Esophagus muscularis mucosa (tissue), 4 donors: ENCODE results near the gene TGFB1I1. TPM values are rescaled to one million over a fixed set of nuclear protein-coding genes. Genes with fewer than 3 reads are reported as not detected.

Experiments
- DNase-seq: peaks from one replicate; pipeline ENCODE4 v3.0.0-alpha.2; 2017; ENCODE audit errors: extremely low spot score
- H3K27ac ChIP-seq, 4 donors: fragments of 200-600 bp; sonication (generic); replicated peaks in 1 of 4; 1 replicate in 3 of 4; 2 replicates in 1 of 4; pipeline ENCODE4 v1.5.1; 2016 to 2019; ENCODE audit warnings: mild to moderate bottlenecking in 1 of 4
- H3K27me3 ChIP-seq, 4 donors: fragments of 200-600 bp; sonication (generic); one replicate each; pipeline versions ENCODE4 v1.5.1 to v1.6.0; 2016 to 2019
- H3K36me3 ChIP-seq, 4 donors: fragments of 200-600 bp; sonication (generic); one replicate each; pipeline ENCODE4 v1.5.1; 2016 to 2019
- H3K4me1 ChIP-seq, 4 donors: fragments of 200-600 bp; sonication (generic); one replicate each; pipeline ENCODE4 v1.5.1; 2016 to 2019
- H3K4me3 ChIP-seq, 4 donors: fragments of 200-600 bp; sonication (generic); 1 replicate in 2 of 4; 2 replicates in 2 of 4; pipeline ENCODE4 v1.5.1; 2016 to 2019; ENCODE audit warnings: mild to moderate bottlenecking in 4 of 4, moderate library complexity in 1 of 4
- H3K9me3 ChIP-seq, 4 donors: fragments of 200-600 bp; sonication (generic); 1 replicate in 3 of 4; 2 replicates in 1 of 4; pipeline ENCODE4 v1.5.1; 2016 to 2019
- CTCF ChIP-seq, 3 experiments: fragments of 200-600 bp in 2 of 3; fragments of 450-650 bp in 1 of 3; sonication (generic) in 2 of 3; IDR thresholded peaks; one replicate each; pipeline ENCODE4 v1.5.1; 2017 to 2019; ENCODE audit warnings: antibody characterized with exemption in 3 of 3, mild to moderate bottlenecking in 2 of 3, moderate library complexity in 1 of 3
- EP300 ChIP-seq: sonication (generic); formaldehyde crosslinking; IDR thresholded peaks from one replicate; pipeline ENCODE4 v1.6.1; 2017; ENCODE audit warnings: antibody characterized with exemption
- POLR2A ChIP-seq: fragments of 450-650 bp; IDR thresholded peaks from one replicate; pipeline ENCODE4 v1.6.1; 2017; ENCODE audit warnings: antibody characterized with exemption, moderate library complexity, mild to moderate bottlenecking, low read depth
- POLR2AphosphoS5 ChIP-seq, 2 donors: sonication (generic); formaldehyde crosslinking; IDR thresholded peaks; one replicate each; pipeline ENCODE4 v1.6.1; 2017; ENCODE audit warnings: antibody characterized with exemption in 2 of 2
- WGBS: methylation state at CpG from one replicate; pipeline ENCODE4 v1.1.5; 2018; 5-methylcytosine and 5-hydroxymethylcytosine counted together
- intact Hi-C: fragments of 100-400 bp; cut with DNase I; formaldehyde crosslinking; loops from one replicate; pipeline ENCODE4 v1.15.1; 2023
- total RNA-seq, 4 donors: library from RNA; depleted of rRNA; stranded (reverse); fragments of >200 nt; gene quantifications; one replicate each; pipeline versions ENCODE4 v1.1.0 to v1.2.1, GENCODE V29; 2016

The TGFB1I1 gene
- total RNA-seq, 4 donors from 2014 or later, result 255 to 471 (median 274) TPM

DNA sequence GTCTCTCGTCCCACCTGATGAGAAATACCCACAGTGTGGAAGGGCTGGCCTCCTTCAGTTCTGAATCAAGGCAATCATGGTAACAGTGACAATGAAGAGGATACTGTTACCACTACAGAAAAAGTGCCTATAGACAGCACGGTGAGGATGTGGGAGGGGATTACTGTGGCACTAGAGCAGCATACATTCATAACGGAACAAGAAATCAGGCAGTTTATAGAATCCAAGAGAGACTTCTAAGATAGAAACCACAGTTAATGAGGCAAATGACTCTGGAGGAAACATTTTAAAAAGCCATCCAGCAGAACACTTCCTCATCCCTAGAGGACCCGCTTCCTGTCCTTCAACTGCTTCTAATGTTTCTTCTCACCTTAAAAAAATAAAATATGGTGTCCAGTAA is 33.5 kb downstream of the TGFB1I1 start:
- Histone ChIP-seq H3K27me3 (no peaks in the 10 kb centered on the region), H3K27ac (no peak overlapping the region), H3K4me3 (no peak overlapping the region), H3K4me1 (peaks cover 24 to 44% (median 32%) of the 10 kb centered on the region in 4 donors), H3K36me3 (peaks cover 0 to 21% (median 9%) of the 10 kb centered on the region in 4 donors), H3K9me3 (no peaks in the 10 kb centered on the region)
- 62% methylated on average over 4 of the region's 4 CpGs for WGBS
- intact Hi-C loops, result no loop called here
- no peak for DNase-seq
- TF ChIP-seq CTCF (IDR thresholded peaks at IDR 0.05) (no peak), POLR2AphosphoS5 (IDR thresholded peaks at IDR 0.05) (no peak), POLR2A (no peak), EP300 (no peak)

DNA sequence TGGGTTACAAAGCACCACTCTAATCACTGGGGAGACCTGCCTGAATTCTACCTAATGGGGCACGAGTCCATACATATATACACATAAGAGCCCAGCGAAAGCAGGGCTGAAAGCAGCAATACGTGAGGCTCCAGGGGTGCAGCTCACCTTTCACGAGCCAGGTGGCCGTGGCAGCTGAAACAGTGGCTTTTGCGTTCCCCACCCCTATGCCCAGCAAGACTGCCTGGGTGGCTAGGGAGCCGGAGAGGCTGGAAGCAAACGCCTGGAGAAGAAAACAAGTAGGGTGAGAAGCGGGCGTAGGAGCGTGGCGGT is 35.6 kb downstream of the TGFB1I1 start:
- H3K9me3 ChIP-seq, result no peaks in the 10 kb centered on the region
- peaks cover 0 to 21% (median 8%) of the 10 kb centered on the region in 4 donors for H3K36me3 ChIP-seq
- intact Hi-C loops, result no loop called here
- DNase-seq, result no peak
- peaks cover 24 to 42% (median 32%) of the 10 kb centered on the region in 4 donors for H3K4me1 ChIP-seq
- H3K27ac ChIP-seq, result peak overlapping the region; percentile 90 to 93 (median 92)
- no peak for TF ChIP-seq POLR2A
- TF ChIP-seq EP300, result no peak
- TF ChIP-seq POLR2AphosphoS5 (IDR thresholded peaks at IDR 0.05), result no peak
- TF ChIP-seq CTCF (IDR thresholded peaks at IDR 0.05), result no peak
- peak overlapping the region; percentile 76 to 96 (median 87) for H3K4me3 ChIP-seq
- no peaks in the 10 kb centered on the region for H3K27me3 ChIP-seq
- 2% methylated on average over 11 of the region's 12 CpGs for WGBS

- WGBS, result 2% methylated on average over 28 of the region's 65 CpGs
- no peaks in the 10 kb centered on the region for H3K9me3 ChIP-seq
- H3K4me1 ChIP-seq, result peaks cover 24 to 40% (median 32%) of the 10 kb centered on the region in 4 donors
- peak within 1 kb of the TSS; percentile 76 to 96 (median 87) for H3K4me3 ChIP-seq
- peaks cover 0 to 21% (median 8%) of the 10 kb centered on the region in 4 donors for H3K36me3 ChIP-seq
- TF ChIP-seq POLR2AphosphoS5 (IDR thresholded peaks at IDR 0.05) (peak; percentile 95 to 96), EP300 (no peak), CTCF (IDR thresholded peaks at IDR 0.05) (peak in 1 of 3 experiments; percentile 7), POLR2A (peak; percentile 85)
- no peaks in the 10 kb centered on the region for H3K27me3 ChIP-seq
- peak within 1 kb of the TSS; percentile 90 to 93 (median 92) for H3K27ac ChIP-seq
- intact Hi-C loops, result loop anchor here (2.0 kb wide), 1 partner anchor 193 kb away; no protein-coding TSS in a partner anchor
- peak; percentile 97 for DNase-seq
Measured at GRCh38 chr16:31507929-31508705, 36.2 kb downstream of the TGFB1I1 start, which contains the start of gene RUSF1. Gene RUSF1, minus strand, starts transcription at chr16:31508391. Its CDS starts 18 bp downstream, at chr16:31508373.

GRCh38 chr16:31508706-31509195 is 36.8 kb downstream of the TGFB1I1 start:
- no peak for DNase-seq
- Histone ChIP-seq H3K4me3 (peak overlapping the region; percentile 76 to 96 (median 87)), H3K4me1 (peaks cover 24 to 40% (median 32%) of the 10 kb centered on the region in 4 donors), H3K27me3 (no peaks in the 10 kb centered on the region), H3K9me3 (no peaks in the 10 kb centered on the region), H3K36me3 (peaks cover 0 to 21% (median 8%) of the 10 kb centered on the region in 4 donors), H3K27ac (peak overlapping the region; percentile 90 to 93 (median 92))
- 7% methylated on average over 6 of the region's 6 CpGs for WGBS
- TF ChIP-seq POLR2AphosphoS5 (IDR thresholded peaks at IDR 0.05), result no peak
- no peak for TF ChIP-seq EP300
- TF ChIP-seq CTCF (IDR thresholded peaks at IDR 0.05), result no peak
- TF ChIP-seq POLR2A, result no peak
- intact Hi-C loops, result loop anchor here (2.0 kb wide), 1 partner anchor 192 kb away; no protein-coding TSS in a partner anchor
